GM12892 (cell line): Measurements from ENCODE around the gene UBL7.

Experiments
- POLR2A ChIP-seq: IDR thresholded peaks from 2 replicates; pipeline ENCODE4 v1.6.1; 2011; ENCODE audit warnings: low read depth, low read length, control low read depth
- POLR2AphosphoS5 ChIP-seq: IDR thresholded peaks from 2 replicates; pipeline ENCODE4 v1.6.1; 2011; ENCODE audit warnings: low read depth, low read length, control low read depth
- TAF1 ChIP-seq: IDR thresholded peaks from 2 replicates; pipeline ENCODE4 v1.6.1; 2011; ENCODE audit warnings: low read depth, mild to moderate bottlenecking, control low read depth, low read length, borderline replicate concordance

- TF ChIP-seq POLR2A (no peak), TAF1 (no peak), POLR2AphosphoS5 (no peak)
Measured at GRCh38 chr15:74461847-74462511, 1.0 kb upstream of the UBL7 start.
